ACHN (cell line): ENCODE measurements around the gene LIME1.

Experiments used
- DNase-seq: peaks from one replicate; pipeline ENCODE4 v3.0.0-alpha.2; 2015
- in situ Hi-C: cut with HindIII; loops from 2 replicates; pipeline ENCODE4 v1.10.0; 2017; ENCODE audit warnings: low sequenced_read_pairs, low pct_ligation_motif_present, low pct_unique_long_range_greater_than_20kb

The LIME1 gene

DNA sequence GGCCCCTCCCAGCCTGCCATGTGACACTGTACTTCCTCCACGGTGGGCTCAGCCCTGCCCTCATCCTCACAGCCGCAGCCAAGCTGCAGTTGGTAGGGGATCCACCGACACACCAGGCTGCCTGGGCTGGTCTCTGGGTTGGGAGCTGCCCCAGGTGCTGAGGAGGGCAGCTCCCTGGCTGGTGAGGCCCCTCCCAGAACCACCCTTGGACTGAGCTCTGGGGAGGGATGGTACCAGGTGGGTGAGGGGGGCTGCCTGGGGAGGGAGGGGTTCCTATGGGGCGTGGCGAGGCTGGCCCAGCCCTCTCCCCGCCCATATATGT, 40.2 kb upstream of the LIME1 start:
- DNase-seq: peak; percentile 66
- in situ Hi-C loops: no loop called here

DNA sequence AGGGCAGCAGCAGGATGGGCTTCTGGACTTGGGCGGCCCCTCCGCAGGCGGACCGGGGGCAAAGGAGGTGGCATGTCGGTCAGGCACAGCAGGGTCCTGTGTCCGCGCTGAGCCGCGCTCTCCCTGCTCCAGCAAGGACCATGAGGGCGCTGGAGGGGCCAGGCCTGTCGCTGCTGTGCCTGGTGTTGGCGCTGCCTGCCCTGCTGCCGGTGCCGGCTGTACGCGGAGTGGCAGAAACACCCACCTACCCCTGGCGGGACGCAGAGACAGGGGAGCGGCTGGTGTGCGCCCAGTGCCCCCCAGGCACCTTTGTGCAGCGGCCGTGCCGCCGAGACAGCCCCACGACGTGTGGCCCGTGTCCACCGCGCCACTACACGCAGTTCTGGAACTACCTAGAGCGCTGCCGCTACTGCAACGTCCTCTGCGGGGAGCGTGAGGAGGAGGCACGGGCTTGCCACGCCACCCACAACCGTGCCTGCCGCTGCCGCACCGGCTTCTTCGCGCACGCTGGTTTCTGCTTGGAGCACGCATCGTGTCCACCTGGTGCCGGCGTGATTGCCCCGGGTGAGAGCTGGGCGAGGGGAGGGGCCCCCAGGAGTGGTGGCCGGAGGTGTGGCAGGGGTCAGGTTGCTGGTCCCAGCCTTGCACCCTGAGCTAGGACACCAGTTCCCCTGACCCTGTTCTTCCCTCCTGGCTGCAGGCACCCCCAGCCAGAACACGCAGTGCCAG, 39.7 kb upstream of the LIME1 start, which contains the start of gene TNFRSF6B:
Gene TNFRSF6B, plus strand, starts transcription at position 25 of the 729 bp plus-strand sequence. Its CDS starts 116 bp downstream, at position 141.
- in situ Hi-C loops: no loop called here
- no peak for DNase-seq

DNA sequence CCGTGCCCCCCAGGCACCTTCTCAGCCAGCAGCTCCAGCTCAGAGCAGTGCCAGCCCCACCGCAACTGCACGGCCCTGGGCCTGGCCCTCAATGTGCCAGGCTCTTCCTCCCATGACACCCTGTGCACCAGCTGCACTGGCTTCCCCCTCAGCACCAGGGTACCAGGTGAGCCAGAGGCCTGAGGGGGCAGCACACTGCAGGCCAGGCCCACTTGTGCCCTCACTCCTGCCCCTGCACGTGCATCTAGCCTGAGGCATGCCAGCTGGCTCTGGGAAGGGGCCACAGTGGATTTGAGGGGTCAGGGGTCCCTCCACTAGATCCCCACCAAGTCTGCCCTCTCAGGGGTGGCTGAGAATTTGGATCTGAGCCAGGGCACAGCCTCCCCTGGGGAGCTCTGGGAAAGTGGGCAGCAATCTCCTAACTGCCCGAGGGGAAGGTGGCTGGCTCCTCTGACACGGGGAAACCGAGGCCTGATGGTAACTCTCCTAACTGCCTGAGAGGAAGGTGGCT, 39.1 kb upstream of the LIME1 start:
- in situ Hi-C loops: no loop called here
- DNase-seq: peak; percentile 22

DNA sequence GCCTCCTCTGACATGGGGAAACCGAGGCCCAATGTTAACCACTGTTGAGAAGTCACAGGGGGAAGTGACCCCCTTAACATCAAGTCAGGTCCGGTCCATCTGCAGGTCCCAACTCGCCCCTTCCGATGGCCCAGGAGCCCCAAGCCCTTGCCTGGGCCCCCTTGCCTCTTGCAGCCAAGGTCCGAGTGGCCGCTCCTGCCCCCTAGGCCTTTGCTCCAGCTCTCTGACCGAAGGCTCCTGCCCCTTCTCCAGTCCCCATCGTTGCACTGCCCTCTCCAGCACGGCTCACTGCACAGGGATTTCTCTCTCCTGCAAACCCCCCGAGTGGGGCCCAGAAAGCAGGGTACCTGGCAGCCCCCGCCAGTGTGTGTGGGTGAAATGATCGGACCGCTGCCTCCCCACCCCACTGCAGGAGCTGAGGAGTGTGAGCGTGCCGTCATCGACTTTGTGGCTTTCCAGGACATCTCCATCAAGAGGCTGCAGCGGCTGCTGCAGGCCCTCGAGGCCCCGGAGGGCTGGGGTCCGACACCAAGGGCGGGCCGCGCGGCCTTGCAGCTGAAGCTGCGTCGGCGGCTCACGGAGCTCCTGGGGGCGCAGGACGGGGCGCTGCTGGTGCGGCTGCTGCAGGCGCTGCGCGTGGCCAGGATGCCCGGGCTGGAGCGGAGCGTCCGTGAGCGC, 38.5 kb upstream of the LIME1 start:
- DNase-seq: peak; percentile 27
- in situ Hi-C loops: no loop called here

DNA sequence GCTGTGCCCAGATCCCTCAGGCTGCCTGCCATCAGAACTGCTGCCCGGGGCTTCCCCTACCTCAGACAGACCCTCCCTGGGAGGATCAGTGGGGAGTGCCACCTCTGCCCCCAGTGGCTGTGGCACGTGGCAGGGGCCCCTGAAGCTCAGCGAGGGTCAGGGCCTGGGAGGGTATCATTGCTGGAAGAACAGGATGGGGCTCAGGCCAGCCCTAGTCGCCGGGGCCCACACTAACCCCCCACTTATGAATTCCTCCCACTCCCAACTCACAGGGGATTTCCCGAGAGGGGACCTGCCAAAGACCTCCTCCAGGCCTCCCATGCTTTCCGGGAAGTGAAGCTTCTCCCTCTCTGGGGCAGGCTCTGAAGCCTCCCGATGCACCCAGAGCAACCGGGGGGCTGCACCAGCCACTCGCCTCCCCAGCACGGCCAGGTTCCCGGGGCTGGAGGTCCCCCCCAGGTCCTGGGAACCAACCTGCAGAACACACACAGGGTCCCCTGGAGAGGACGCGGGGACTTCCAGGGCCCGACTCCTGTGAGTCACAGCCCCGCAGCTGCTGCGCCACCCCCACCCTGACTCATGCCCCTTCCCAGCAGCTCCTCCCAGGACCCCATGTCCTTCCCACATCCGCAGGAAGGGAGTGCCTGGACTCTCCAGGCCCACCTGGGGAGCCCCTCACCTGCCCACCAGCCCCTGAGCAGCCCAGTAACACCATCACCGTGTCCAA, 37.6 kb upstream of the LIME1 start:
- in situ Hi-C loops: no loop called here
- DNase-seq: peak; percentile 82

DNA sequence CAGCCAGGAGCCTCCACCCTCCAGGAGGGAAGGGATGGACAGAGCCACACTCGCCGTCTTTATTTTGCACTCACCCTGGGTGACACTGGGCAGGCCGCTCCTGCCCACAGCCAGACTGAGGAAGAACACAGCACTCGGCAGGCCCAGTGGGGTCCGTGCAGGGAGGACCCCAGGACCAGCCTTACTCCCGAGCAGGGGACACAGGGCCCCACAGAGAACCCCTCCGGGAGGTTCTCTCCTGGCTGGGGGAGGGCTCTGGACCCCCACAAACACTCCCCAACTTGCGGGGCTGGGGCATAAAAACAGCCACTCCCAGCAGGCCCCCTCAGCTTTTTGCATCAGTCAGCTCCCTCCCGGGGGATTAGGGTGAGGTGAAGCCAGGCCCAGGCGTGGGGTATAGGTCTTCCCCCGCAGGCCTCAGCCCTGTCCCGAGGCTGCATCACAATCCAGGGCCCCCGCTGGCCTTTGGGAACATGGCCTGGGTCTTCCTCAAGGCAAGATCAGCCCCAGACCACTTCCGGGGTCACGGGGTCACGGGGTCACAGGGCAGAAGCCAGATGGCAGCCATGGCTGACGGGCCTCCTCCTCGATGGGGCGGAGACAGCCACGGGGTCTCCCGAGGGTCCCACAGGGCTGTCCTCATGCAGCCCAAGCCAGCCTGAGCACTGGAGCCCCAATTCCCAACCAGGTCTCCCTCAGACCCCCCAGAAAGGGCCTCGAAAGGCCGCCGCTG, 36.8 kb upstream of the LIME1 start:
- DNase-seq: no peak
- in situ Hi-C loops: no loop called here

DNA sequence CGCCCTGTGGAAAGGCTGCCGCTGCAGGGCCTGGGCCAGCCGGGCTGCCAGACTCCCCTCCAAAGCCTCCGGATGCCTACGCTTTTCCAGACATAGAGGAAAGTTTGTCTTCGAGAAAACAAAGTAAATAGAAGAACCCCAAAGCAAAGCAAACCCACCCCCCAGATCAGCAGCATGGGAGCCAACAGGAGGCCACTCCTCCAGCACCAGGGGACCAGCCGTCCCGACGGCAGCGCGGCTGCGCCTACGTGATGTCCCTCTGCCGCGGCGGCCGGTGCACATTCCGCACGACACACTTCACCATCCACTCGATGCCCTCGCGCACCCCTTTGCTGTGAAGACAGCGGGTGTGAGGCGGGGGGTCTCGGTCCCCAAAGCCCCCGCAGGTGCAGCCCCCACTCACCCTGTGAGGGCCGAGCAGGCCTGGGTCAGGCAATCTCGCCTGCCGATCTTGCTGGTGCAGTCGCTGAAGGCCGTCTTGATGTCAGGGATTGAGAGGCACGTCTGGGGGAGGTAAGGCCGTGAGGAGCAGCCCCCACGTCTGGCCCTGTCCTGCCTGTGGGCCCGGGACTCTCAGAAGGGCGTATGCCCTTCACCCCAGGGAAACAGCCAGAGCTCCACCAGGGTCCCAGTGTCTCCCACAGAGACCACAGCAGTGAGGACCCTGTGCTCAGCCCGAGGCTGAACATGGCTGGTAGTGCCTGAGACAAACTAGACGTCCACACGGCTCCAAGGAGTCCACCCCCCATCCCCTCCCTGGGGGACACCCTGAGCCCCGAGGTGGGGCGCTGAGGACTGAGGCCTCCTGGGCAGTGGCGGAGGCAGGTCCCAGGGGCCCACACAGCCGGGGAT, 36.0 kb upstream of the LIME1 start:
- DNase-seq: no peak
- in situ Hi-C loops: no loop called here

DNA sequence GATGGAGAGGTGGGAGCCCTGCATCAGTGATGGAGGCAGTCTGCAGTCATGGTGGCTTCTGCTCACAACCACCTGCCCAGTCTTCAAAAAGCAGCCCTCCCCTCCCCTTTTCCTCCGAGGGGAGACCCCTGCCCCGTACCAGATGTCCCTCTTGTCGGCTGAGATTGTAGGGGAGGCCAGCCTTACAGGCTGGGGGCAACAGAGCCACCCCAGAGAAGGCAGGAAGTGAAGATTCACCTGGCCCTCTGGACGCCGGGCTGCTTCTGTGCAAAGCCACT, 35.5 kb upstream of the LIME1 start:
- in situ Hi-C loops: no loop called here
- DNase-seq: no peak

DNA sequence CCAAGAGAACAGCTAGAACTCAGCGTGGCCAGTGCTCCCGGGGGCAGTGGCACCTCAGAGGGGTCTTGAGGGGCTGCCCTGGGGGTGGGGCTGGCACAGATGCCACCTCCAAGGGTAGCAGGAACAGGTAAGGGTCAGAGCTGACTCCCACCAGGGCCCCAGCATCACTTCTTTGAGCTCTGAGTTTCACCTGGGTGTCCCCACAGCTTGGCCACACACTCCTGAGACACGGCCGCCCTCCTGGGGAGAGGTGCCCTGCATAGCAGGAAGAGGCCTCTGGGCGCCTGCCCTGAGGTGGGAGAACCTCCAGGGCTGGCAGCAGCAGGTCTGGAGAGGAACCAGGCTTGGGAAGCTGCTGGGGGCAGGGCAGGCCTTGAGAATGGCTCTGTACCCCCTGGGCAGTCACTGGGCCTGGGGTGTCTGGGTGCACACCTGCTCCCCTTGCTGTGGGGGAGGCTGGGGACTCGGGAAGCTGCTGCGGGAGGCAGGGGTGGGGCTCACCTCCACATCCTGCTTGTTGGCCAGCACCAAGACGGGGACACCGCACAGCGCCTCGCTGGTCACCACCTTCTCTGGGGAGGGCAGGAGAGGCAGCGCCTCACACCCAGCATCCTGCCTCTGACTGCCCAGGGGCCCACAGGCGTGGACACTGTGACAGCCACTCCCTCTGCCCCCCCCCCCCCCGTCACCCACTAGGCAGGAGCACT, 35.0 kb upstream of the LIME1 start:
- in situ Hi-C loops: no loop called here
- DNase-seq: no peak

DNA sequence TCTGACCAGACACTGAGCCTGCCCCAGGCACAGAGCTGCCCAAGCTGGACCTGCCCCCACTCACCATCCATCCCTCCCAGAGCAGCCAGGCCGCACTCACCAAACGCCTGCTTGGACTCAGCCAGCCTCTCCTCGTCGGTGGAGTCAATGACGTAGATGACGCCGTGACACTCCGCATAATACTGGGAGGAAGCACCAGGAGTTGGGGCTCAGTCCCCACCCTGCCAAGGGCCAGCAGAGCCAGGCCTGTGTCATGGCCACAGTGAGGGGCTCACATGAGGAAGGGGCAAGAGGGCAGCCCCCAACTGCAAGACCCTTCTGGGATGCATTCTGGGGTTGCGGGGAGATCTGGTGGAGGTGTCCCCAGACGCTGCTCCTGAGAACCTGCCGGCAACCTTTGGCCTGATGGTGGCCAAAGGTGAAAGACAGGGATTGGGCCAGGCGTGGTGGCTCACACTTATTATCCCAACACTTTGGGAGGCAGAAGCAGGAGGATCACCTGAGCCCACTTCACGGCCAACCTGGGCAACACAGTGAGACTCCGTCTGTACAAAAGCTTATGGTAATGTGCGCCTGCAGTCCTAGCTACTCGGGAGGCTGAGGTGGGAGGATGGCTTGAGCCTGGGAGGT, 34.3 kb upstream of the LIME1 start:
- in situ Hi-C loops: no loop called here
- DNase-seq: no peak

DNA sequence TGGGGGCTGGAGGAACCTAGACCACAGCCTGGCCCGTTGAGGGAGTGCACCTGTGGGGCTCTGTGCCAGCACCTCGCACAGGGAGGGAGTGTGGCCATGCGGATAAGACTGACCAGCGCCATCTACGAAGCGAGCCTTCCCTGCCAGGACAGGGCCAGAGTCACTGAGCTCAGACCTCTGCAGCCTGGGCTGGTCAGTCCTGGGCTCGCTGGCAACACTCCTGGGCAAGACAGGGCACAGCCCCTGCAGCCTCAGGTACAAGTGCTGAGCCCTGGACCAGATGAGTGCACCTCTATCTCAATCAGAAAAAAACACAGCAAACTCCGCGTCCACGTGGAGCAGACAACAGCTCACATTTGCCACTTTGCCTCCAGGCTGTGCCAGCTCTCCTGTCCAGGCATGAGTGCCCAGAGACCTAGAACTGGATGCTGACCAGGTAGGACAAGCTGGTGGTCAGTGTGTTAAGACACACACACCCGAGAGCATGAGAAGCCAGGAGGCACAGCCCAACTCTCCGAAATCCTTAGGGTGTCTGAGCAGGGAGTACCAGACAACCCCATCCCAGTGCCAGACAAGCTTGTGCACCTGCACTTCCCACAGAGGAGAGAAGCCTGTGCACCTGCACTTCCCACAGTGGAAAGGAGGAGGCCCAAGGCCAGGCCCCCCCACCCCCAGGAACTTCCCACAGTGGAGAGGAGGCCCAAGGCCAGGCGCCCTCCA, 33.6 kb upstream of the LIME1 start:
- in situ Hi-C loops: no loop called here
- DNase-seq: no peak

DNA sequence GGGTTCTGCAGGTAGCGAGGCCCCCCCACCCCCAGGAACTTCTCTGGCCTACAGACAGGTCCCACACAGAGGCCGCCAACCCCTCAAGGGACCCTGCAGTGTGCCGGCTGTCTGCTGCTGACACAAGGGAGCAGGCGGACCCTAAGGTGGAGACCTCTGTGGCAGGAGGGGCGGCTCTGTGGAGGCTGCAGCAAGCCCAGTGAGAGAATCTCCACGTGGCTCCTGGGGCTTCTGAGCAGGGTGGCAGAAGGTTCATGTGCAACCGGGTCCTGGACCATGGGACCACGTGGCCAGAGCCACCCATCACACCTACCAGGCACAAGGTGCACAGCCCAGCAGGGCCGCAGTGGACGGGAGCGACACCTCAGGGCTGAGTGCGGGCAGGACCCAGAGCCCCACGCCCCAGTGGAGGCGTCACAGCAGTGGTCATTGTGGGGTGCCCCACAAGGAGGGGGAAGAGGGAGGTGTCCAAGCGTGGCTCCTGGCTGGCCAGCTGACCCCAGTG, 32.9 kb upstream of the LIME1 start:
- in situ Hi-C loops: no loop called here
- DNase-seq: no peak

DNA sequence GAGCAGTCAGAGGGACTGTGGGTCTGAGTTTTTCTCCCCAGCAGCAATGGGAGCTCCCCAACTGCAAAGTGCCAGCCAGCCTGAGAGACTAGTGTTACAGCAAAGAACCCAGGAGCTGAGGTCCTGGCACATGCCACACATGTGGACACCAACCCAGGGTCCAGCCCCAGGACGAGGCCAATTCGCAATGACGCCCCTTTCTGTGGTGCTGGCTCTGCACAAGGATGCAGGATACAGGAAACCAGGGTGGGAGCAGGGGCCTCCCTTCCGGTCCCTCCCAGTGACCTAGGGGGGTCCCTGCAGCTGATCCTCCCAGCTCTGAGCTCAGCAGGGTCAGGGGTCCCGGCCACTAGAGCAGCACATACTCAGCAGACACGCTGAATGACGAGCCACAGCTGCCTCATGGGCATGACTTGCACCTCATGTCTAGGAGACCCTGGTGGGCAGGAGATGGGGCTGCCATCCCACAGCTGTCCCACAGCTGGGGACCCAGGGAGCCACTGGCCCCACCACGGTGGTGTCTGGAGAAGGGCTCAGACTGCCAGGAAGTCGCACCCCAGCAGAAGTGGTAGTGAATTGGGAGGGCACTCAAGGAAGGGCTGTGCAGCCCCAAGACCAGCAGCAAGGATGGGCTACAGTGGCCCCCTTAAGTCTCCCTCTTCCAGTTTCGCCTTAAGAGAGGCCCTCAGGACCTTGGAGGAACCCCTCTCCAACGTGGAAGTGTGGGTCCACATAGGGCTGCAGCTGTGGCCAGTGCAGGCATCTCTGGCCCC, 32.3 kb upstream of the LIME1 start:
- in situ Hi-C loops: no loop called here

DNA sequence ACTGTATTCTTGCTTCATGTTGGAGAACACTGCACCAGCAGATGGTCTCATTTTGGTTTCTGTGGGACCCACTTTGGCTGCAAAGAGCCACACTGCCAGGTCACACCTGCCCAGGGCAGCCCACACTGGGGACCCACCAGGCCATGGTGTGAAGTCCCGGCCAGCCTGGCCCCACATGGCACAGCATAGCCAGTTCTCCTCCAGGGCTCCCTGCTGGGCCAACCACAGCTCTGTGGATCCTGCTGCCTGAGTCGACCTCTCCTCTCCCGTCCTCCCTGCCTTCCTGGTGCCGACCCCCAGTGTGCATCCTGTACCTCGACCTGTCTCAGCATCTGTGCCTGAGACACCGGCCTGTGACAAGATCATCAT, 31.7 kb upstream of the LIME1 start:
- DNase-seq: no peak
- in situ Hi-C loops: no loop called here

More for the DNA sequence above, 32.3 kb upstream of the LIME1 start:
- no peak for DNase-seq

DNA sequence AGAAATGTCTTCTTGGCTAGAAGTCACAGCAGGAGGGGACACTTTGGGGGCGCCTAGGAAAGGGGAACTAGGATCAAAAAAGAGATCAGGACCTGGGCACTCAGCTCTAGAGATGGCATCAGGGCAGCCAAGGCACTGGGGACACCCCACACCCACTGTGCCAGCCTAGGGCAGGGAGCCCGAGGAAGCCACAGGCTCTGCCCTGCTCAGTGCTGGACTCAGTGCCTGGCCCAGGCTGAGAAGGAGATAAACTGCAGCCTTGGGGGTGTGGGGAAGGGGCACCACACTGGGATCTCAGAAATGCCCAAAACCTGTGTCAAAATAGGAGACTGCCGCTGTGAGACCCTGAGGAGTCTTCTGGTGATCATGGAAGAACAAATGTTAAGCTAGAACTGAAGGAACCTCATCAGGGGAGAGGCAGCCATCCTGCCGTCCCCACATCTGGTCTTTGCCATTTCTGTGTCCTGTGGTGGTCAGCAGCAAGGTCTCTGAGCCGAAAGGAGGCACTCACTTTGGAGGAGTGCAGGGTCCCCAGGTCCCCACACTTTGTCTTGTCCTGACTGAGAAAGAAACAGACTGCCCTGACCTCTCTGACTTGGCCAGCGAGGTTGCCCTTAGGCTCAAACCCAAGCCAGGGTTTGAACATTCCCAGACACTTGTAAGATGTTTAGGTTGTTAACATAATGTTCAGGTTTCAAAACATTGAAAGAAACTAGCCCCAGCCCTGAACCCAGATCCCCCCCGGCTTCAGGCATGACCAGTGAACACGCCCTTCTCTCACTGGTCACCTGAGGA, 31.0 kb upstream of the LIME1 start:
- no peak for DNase-seq
- in situ Hi-C loops: no loop called here
